M059J (cell line): ENCODE data around the gene GTF3C2. TPM values are rescaled to one million over a fixed set of nuclear protein-coding genes. Genes with fewer than 3 reads are reported as not detected.
"Not testable (repeated sequence)": the region's sequence is repeated elsewhere in the genome, so short reads cannot be mapped to it uniquely, and the experiment has no call there.

ENCODE experiments used
- DNase-seq: peaks from one replicate; pipeline ENCODE4 v3.0.0-alpha.2; 2012; ENCODE audit warnings: low read depth
- total RNA-seq: library from RNA; depleted of rRNA; stranded (reverse); fragments of >200 nt; shearing (Covaris generic); gene quantifications from 2 replicates; pipeline ENCODE4 v1.2.3, GENCODE V29; 2014

The GTF3C2 gene
- total RNA-seq, 1 experiment from 2014 or later: 32.3 TPM

GRCh38 chr2:27372937-27373336 lies 16.4 kb upstream of the GTF3C2 start:
- DNase-seq: no peak

DNA sequence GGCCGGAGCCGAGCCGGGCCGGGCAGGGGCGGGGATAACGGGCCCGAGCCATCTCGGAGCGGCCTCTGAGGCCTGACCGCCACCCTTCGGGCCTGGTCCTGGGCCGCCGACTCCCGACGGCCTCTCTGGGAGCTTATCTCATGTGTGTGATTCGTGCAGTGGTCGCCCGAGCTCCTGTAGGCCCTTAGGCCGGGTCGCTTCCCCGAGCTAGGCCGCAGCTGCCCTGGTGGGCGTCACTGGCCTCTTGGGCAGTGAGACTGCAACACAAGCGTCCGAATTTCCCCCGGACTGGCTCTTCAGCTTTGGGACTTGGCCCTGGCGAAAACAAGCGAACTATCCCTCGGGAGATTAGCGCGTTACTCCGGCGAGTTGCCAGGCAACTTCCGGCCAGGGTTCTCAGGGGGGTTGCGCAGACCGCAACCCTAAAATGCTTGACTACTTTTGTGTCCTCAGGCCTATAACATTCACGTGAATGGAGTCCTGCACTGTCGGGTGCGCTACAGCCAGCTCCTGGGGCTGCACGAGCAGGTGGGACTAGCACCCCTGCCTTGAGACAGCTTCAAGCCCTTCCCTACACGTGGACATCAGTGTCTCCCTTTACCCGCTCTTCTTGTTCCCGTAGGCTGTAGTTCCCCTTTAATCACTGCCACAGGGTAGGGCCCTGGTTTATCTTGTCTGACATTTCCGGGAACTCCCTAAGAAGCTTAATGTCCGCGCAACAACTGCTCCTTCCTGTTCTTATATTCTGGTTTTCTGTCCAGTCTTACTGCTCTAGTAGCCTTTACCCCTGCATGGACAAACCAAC lies 14.5 kb upstream of the GTF3C2 start:
- peak; percentile 55 for DNase-seq

- DNase-seq: peak; percentile 98
Measured at GRCh38 chr2:27370026-27370815, 13.7 kb upstream of the GTF3C2 start, which contains the start of the genes EIF2B4 and SNX17. Gene EIF2B4, minus strand, starts transcription at chr2:27370338. Its CDS starts 24 bp downstream, at chr2:27370314. Gene SNX17, plus strand, starts transcription at chr2:27370616. Its CDS starts 128 bp downstream, at chr2:27370744.

GRCh38 chr2:27369471-27370025 lies 13.0 kb upstream of the GTF3C2 start:
- peak; percentile 64 for DNase-seq

- DNase-seq: no peak
Measured at GRCh38 chr2:27363933-27364332, 7.4 kb upstream of the GTF3C2 start.

DNA sequence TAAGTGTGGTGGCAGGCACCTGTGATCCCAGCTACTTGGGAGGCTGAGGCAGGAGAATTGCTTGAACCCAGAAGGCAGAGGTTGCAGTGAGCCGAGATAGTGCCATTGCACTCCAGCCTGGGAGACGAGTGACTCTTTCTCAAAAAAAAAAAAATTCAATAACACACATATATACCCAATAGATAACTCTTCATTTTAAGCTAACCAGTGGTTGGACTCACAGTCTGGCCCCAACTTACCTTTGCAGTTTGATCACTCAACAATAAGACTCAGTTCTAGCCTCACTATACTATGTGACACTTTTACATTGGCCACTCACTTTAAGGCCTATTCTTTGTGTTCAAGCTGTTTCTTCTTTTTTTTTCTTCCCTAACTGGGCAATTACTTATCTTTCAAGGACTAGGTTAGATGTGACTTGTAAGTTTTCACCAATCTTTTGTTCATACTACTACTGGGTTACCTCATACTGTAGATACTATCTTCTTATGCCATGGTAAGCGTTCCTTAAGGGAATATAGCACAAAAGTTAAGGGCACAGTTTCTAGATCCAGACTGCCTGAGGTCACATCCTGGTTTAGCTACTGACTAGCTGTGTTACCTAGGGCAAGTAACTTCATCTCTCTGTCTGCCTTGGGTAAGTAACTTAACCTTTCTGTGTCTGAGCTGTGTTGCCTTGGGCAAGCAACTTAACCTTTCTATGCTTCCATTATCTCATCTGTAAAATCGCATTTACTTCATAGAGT lies 6.3 kb upstream of the GTF3C2 start:
- no peak for DNase-seq

DNA sequence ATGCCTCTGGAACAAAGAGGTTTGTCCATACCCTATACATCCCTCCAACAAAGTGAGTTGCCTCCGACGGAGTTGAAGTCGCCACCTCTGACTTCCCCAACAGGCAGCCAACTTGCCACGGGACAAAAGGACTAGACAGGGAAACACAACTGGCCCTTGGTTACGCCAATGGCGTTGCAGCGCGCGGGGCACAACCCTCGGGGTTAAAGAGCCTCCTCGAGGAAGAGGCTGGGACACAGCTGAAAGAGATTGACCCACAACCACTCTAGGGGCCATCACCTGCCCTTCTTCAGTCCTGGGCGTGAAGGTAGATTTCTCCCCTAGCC lies 545 bp downstream of the GTF3C2 start:
- DNase-seq: peak; percentile 72

- no peak for DNase-seq
Measured at GRCh38 chr2:27354597-27354927, 2.0 kb downstream of the GTF3C2 start.

- DNase-seq: peak; percentile 38
Measured at GRCh38 chr2:27353762-27354596, 2.6 kb downstream of the GTF3C2 start.

DNA sequence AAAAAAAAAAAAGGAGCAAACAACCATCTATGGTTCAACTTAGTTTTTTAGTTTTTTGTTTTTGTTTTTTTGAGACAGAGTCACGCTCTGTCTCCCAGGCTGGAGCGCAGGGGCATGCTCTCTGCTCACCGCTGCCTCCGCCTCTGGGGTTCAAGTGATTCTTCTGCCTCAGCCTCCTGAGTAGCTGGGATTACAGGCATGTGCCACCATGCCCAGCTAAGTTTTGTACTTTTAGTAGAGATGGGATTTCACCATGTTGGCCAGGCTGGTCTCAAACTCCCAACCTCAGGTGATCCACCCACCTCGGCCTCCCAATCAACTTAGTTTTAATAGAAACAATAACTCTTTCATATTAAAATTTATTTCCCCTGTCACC lies 3.2 kb downstream of the GTF3C2 start:
- not testable (repeated sequence) for DNase-seq

GRCh38 chr2:27351802-27352598 lies 4.6 kb downstream of the GTF3C2 start:
- no peak for DNase-seq

DNA sequence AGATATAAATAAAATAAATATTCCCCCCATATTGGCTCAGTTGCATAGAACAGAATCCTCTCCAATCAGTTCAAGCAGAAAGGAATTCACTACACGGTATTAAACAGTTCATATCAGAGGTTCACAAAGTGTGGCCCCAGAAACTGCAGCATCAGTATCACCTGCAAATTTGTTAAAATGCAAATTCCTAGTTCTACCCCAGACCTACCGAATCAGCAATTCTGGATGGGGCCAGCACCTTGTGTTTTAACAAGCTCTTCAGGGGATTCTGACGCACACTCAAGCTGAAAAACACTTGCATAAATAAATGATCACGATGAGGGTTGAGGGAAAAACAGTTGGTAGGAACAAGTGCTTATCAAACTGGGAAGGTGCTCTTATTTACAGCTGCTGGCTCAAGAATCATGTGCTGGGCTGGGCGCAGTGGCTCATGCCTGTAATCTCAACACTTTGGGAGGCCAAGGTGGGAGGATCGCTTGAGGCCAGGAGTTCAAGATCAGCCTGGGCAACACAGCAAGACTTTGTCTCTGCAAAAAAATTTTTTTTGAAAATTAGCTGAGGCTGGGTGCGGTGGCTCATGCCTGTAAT lies 6.4 kb downstream of the GTF3C2 start:
- no peak for DNase-seq

DNA sequence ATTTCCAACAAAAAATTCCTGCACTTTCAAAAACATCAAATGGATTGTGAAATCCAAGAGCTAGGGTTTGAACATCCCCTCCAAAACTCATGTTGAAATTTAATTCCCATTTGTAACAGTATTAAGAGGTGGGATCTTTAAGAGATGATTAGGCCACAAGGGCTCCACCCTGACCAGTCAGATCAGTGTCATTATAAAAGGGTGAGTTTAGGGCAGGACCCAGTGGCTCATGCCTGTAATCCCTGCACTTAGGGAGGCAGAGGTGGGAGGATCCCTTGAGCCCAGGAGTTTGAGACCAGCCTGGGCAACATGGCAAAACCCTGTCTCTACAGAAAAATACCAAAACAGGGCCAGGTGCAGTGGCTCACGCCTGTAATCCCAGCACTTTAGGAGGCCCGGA lies 8.9 kb downstream of the GTF3C2 start:
- DNase-seq: no peak

- no peak for DNase-seq
Measured at GRCh38 chr2:27336173-27336572, 20.4 kb downstream of the GTF3C2 start.

DNA sequence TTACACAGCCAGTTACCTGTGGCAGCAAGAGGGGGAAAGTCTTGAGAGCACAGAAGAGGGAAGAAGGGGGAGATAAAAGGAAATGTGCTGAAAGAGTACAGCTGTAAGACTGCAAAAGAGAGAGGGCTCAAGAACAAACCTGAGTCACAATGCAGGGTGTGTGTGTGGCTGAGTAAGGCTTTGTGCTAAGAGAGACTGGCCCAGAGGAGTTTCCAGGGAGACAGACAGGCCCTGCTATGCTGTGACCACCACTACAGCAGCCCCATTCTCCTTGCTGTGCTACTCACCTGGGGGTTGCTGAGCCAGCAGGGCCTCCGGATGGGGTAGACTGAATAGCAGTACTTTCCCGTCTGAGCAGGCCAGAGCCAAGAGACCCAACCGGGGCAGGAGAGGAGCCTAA lies 21.3 kb downstream of the GTF3C2 start:
- no peak for DNase-seq

DNA sequence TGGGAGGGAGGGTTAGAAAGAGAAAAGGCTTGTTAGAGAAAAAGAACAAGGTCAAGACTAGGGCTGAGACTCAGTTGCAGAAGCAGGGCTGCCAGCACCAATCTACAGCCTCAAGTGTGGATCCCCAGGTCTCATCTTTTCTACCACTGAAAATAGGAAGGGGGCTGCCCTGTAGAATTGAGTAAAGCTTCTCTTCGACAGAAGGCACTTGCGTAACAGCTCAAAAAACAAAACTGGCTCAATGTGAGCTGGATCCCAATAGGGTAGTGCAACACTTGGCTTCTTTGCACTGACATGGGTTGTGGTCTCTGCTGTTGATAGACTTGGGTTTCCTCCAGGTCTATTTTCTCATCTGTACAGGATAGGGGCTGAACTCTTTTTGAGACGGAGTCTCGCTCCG lies 31.8 kb downstream of the GTF3C2 start:
- DNase-seq: no peak

DNA sequence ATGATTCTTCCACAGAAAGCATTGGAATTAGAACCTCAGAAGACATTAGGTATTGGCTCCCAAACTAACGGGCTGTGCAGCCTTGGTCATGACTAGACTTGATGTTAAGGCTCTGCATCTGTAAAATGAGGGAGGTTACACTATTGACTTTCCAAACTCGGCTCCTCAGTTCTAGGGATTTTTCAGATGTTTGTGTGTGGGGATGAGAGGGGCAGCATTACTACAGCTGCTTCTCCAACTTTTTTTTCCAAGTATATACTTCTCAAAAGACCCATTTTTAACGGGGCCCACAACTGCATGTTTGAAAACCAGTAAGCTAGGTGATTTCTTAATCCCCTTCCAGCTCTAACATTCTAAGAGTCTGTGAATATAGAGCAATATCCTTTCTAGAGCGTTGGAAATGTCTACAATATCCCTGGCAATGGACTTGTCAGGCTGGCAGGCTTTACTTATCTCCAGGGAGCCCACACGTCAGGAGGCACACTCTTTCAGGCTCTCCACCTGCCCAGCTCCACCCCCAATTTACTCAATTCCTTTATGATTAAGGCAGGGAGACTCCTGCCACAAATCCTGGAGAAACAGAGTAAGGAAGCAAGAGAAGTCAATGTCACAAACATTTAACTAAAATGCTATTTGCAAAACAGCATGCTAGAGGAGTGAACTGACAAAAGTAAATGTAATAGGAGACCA lies 32.8 kb downstream of the GTF3C2 start:
- no peak for DNase-seq

DNA sequence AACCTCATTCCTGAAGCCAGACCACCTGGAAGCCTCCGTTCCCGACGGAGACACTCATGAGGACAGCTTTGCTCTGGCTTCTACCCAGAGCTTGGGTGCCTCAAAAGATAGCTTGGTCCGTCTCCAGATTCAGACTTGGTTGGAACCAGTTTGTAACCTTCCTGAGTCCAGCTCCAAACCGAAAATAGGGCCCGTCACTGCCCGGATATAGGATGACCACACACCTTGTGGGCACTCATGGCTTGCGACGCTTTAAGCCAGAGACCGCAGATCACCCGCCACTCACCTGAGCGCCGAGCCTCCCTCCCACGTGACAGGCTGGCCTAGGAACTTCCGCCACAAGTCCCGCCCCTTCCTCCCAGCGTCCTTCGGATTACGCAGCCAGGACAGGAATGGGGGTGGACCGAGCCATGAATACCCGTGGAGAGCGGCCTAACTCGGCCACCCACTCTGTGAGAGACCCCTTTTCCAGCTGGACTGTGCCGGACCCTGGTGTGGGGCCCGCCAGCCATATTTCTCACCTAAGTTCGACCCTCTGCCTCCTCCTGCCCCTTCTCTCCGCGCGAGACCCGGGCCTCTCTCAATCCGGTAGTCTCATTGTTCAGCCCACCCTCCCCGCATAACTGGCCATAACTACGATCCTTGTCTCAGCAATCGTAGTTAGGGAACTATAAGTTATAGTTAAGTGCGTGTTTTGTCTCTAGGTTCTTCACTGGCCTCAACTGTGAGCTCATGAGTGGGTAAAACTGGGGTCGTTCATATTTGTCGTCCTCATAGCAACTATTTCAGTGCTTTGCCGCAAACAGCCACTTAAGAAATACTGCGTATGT lies 33.6 kb downstream of the GTF3C2 start, which contains the start of gene MPV17:
TSS of gene MPV17 (minus strand) at position 332 of the 830 bp plus-strand sequence. CDS start 580 bp downstream, outside the sequence.
- peak; percentile 93 for DNase-seq
